Retinal pigment epithelial cell (primary cell): ENCODE results near the gene PDE4D.

Experiments
- DNase-seq: peaks from one replicate; pipeline ENCODE4 v3.0.0-alpha.2; 2010; ENCODE audit warnings: low read depth
- H3K4me3 ChIP-seq: 2 replicates; pipeline ENCODE4 v1.5.1; 2011; ENCODE audit warnings: mild to moderate bottlenecking, low read length, control low read depth, moderate library complexity
- CTCF ChIP-seq: conservative IDR thresholded peaks from 2 replicates; pipeline ENCODE4 v1.5.1; 2011; ENCODE audit warnings: low read depth, low read length, control low read depth, inconsistent platforms

The PDE4D gene

GRCh38 chr5:59893429-59894227 lies at the start of gene PDE4D:
PDE4D (minus strand) TSS chr5:59893726.
- peak; percentile 29 for DNase-seq
- H3K4me3 ChIP-seq = peak within 1 kb of the TSS; percentile 44
- no peak for TF ChIP-seq CTCF

- H3K4me3 ChIP-seq = no peak overlapping the region
- no peak for TF ChIP-seq CTCF
These were observed 44.1 kb upstream of the PDE4D start for GRCh38 chr5:59937633-59938032.

GRCh38 chr5:59923465-59923864 lies 29.9 kb upstream of the PDE4D start:
- no peak for DNase-seq
- peak; percentile 24 for TF ChIP-seq CTCF
- no peak overlapping the region for H3K4me3 ChIP-seq

More at GRCh38 chr5:59937633-59938032, 44.1 kb upstream of the PDE4D start:
- DNase-seq = no peak

- no peak for DNase-seq
- TF ChIP-seq CTCF = no peak
- no peak overlapping the region for H3K4me3 ChIP-seq
These were observed 28.7 kb upstream of the PDE4D start for GRCh38 chr5:59922220-59922619.

GRCh38 chr5:59921816-59922215 lies 28.3 kb upstream of the PDE4D start:
- no peak overlapping the region for H3K4me3 ChIP-seq
- TF ChIP-seq CTCF = no peak
- DNase-seq = no peak

- no peak for DNase-seq
- no peak for TF ChIP-seq CTCF
- no peak overlapping the region for H3K4me3 ChIP-seq
These were observed 26.0 kb upstream of the PDE4D start for GRCh38 chr5:59919484-59919883.

- H3K4me3 ChIP-seq = no peak overlapping the region
- TF ChIP-seq CTCF = no peak
- DNase-seq = no peak
These were observed 23.6 kb upstream of the PDE4D start for GRCh38 chr5:59917121-59917520.
